CD14-positive monocyte (primary cell): ENCODE data around the gene WDR4. TPM values are rescaled to one million over a fixed set of nuclear protein-coding genes. Genes with fewer than 3 reads are reported as not detected.
"Not testable (repeated sequence)": the region's sequence is repeated elsewhere in the genome, so short reads cannot be mapped to it uniquely, and the experiment has no call there.

Experiments used
- DNase-seq, 3 donors: peaks; one replicate each; pipeline ENCODE4 v3.0.0-alpha.2; 2011 to 2022
- H2AFZ ChIP-seq: 2 replicates; pipeline ENCODE4 v1.6.0; 2012; ENCODE audit warnings: mild to moderate bottlenecking, low read depth, low read length, inconsistent platforms; ENCODE audit not compliant: insufficient read depth, poor library complexity, severe bottlenecking
- H3K27ac ChIP-seq, 2 donors: 1 replicate in 1 of 2; 2 replicates in 1 of 2; pipeline ENCODE4 v1.5.1; 2012 to 2013; ENCODE audit warnings: low read length in 2 of 2, control low read depth in 1 of 2, inconsistent platforms in 1 of 2, low read depth in 1 of 2, mild to moderate bottlenecking in 1 of 2
- H3K27me3 ChIP-seq, 2 donors: one replicate each; pipeline versions ENCODE4 v1.6.0 to v1.6.1; 2011 to 2013; ENCODE audit warnings: low read length in 2 of 2; ENCODE audit not compliant: control insufficient read depth in 2 of 2, insufficient read depth in 2 of 2
- H3K36me3 ChIP-seq, 2 donors: replicated peaks in 1 of 2; 1 replicate in 1 of 2; 2 replicates in 1 of 2; pipeline versions ENCODE4 v1.5.1 to v1.6.1; 2012 to 2013; ENCODE audit warnings: low read length in 2 of 2, control low read depth in 1 of 2, inconsistent platforms in 1 of 2, mild to moderate bottlenecking in 1 of 2; ENCODE audit not compliant: insufficient read depth in 2 of 2, control insufficient read depth in 1 of 2
- H3K4me1 ChIP-seq, 2 donors: 1 replicate in 1 of 2; 2 replicates in 1 of 2; pipeline versions ENCODE4 v1.5.1 to v1.6.1; 2012 to 2013; ENCODE audit warnings: low read length in 2 of 2, control low read depth in 1 of 2, inconsistent platforms in 1 of 2, mild to moderate bottlenecking in 1 of 2, moderate library complexity in 1 of 2; ENCODE audit not compliant: insufficient read depth in 2 of 2, control insufficient read depth in 1 of 2
- H3K4me2 ChIP-seq: replicated peaks from 2 replicates; pipeline ENCODE3; 2012; ENCODE audit warnings: low read length, moderate library complexity, mild to moderate bottlenecking; ENCODE audit not compliant: poor library complexity, severe bottlenecking; ENCODE audit errors: extremely low read depth
- H3K4me3 ChIP-seq, 3 experiments: fragments of 200-600 bp in 1 of 3; sonication (generic) in 1 of 3; replicated peaks in 1 of 3; 1 replicate in 2 of 3; 2 replicates in 1 of 3; pipeline ENCODE4 v1.5.1; 2011 to 2013; ENCODE audit warnings: low read length in 3 of 3, mild to moderate bottlenecking in 3 of 3, control low read depth in 2 of 3, low read depth in 2 of 3, inconsistent platforms in 1 of 3, moderate library complexity in 1 of 3
- H3K79me2 ChIP-seq: 2 replicates; pipeline ENCODE4 v1.6.0; 2012; ENCODE audit warnings: mild to moderate bottlenecking, control low read depth, inconsistent platforms, low read length, moderate library complexity; ENCODE audit not compliant: insufficient read depth
- H3K9ac ChIP-seq: 2 replicates; pipeline ENCODE4 v1.6.0; 2017; ENCODE audit warnings: low read length, mild to moderate bottlenecking; ENCODE audit not compliant: insufficient read depth, poor library complexity, severe bottlenecking
- H3K9me3 ChIP-seq, 2 donors: replicated peaks in 1 of 2; 1 replicate in 1 of 2; 2 replicates in 1 of 2; pipeline versions ENCODE4 v1.5.1 to v1.6.1; 2012 to 2013; ENCODE audit warnings: low read length in 2 of 2, control low read depth in 1 of 2; ENCODE audit not compliant: control insufficient read depth in 1 of 2, insufficient read depth in 1 of 2
- H4K20me1 ChIP-seq: 2 replicates; pipeline ENCODE4 v1.6.0; 2012; ENCODE audit warnings: mild to moderate bottlenecking, low read length, control low read depth, moderate library complexity; ENCODE audit not compliant: insufficient read depth
- H3K27ac Mint-ChIP-seq, 7 donors: one replicate each; pipeline ENCODE4 v1.8.0; 2020; ENCODE audit warnings: mild to moderate bottlenecking in 7 of 7, mixed read lengths in 7 of 7, moderate library complexity in 6 of 7, inconsistent platforms in 2 of 7
- H3K27me3 Mint-ChIP-seq, 3 donors: one replicate each; pipeline ENCODE4 v1.8.0; 2021 to 2022; ENCODE audit warnings: low read depth in 3 of 3, mild to moderate bottlenecking in 3 of 3, mixed read lengths in 3 of 3, moderate library complexity in 3 of 3, inconsistent platforms in 1 of 3
- H3K36me3 Mint-ChIP-seq, 2 donors: one replicate each; pipeline ENCODE4 v1.8.0; 2020; ENCODE audit warnings: mixed read lengths in 2 of 2, inconsistent platforms in 1 of 2, mild to moderate bottlenecking in 1 of 2
- H3K4me1 Mint-ChIP-seq: one replicate; pipeline ENCODE4 v1.8.0; 2020; ENCODE audit warnings: mild to moderate bottlenecking, mixed read lengths
- H3K4me3 Mint-ChIP-seq, 2 donors: one replicate each; pipeline ENCODE4 v1.8.0; 2020; ENCODE audit warnings: mild to moderate bottlenecking in 2 of 2, mixed read lengths in 2 of 2, moderate library complexity in 1 of 2
- H3K9me3 Mint-ChIP-seq, 7 donors: one replicate each; pipeline ENCODE4 v1.8.0; 2020 to 2022; ENCODE audit warnings: mixed read lengths in 7 of 7, mild to moderate bottlenecking in 6 of 7, moderate library complexity in 6 of 7, inconsistent platforms in 2 of 7
- CTCF ChIP-seq: fragments of 200-600 bp; IDR thresholded peaks from one replicate; pipeline ENCODE4 v1.8.0; 2022; ENCODE audit warnings: antibody characterized with exemption, mild to moderate bottlenecking
- WGBS: methylation state at CpG from one replicate; pipeline ENCODE4 v1.1.5; 2013; ENCODE audit warnings: missing lambda C conversion rate; ENCODE audit not compliant: insufficient coverage; 5-methylcytosine and 5-hydroxymethylcytosine counted together
- intact Hi-C, 2 donors: fragments of 100-400 bp; cut with micrococcal nuclease; formaldehyde crosslinking; loops; one replicate each; pipeline versions ENCODE4 v1.15.0 to v1.15.1; 2023
- polyA plus RNA-seq, 3 donors: library from polyadenylated mRNA; depleted of rRNA in 1 of 3; unstranded in 2 of 3; stranded (reverse) in 1 of 3; fragments of 300-500 nt in 2 of 3; fragments of >200 nt in 1 of 3; fragmentation: Illumina TruSeq in 2 of 3; gene quantifications; 1 replicate in 2 of 3; 2 replicates in 1 of 3; pipeline ENCODE4 v1.2.3, GENCODE V29; 2012 to 2021

The WDR4 gene
- polyA plus RNA-seq, 3 donors: 2.9 to 7.0 (median 3.6) TPM

- no peak for TF ChIP-seq CTCF
- H3K9ac ChIP-seq: no peak overlapping the region
- H3K4me2 ChIP-seq: no peak overlapping the region
- no peaks in the 10 kb centered on the region for H3K36me3 ChIP-seq
- no peaks in the 10 kb centered on the region for H3K27me3 ChIP-seq
- Mint-ChIP-seq H3K9me3 (peaks cover 0 to 1% (median under 1%) of the 10 kb centered on the region in 7 donors), H3K27ac (no peak overlapping the region), H3K36me3 (no peaks in the 10 kb centered on the region), H3K4me3 (no peak overlapping the region), H3K27me3 (peaks cover 2 to 7% (median 7%) of the 10 kb centered on the region in 3 donors), H3K4me1 (peaks cover 26% of the 10 kb centered on the region)
- no peaks in the 10 kb centered on the region for H3K79me2 ChIP-seq
- intact Hi-C loops: loop anchor here in 1 of 2 donors (10.0 kb wide), 1 partner anchor 56 kb away; no protein-coding TSS in a partner anchor
- no peak overlapping the region for H3K4me3 ChIP-seq
- H2AFZ ChIP-seq: no peak overlapping the region
- H4K20me1 ChIP-seq: no peaks in the 10 kb centered on the region
- no peak for DNase-seq
- H3K27ac ChIP-seq: no peak overlapping the region
- peaks cover 13 to 17% of the 10 kb centered on the region in 2 donors for H3K4me1 ChIP-seq
- peaks cover 0 to under 1% of the 10 kb centered on the region in 2 donors for H3K9me3 ChIP-seq
- WGBS: 100% methylated on average over 1 of the region's 7 CpGs
These were observed 70.2 kb downstream of the WDR4 start for GRCh38 chr21:42809171-42809570.

DNA sequence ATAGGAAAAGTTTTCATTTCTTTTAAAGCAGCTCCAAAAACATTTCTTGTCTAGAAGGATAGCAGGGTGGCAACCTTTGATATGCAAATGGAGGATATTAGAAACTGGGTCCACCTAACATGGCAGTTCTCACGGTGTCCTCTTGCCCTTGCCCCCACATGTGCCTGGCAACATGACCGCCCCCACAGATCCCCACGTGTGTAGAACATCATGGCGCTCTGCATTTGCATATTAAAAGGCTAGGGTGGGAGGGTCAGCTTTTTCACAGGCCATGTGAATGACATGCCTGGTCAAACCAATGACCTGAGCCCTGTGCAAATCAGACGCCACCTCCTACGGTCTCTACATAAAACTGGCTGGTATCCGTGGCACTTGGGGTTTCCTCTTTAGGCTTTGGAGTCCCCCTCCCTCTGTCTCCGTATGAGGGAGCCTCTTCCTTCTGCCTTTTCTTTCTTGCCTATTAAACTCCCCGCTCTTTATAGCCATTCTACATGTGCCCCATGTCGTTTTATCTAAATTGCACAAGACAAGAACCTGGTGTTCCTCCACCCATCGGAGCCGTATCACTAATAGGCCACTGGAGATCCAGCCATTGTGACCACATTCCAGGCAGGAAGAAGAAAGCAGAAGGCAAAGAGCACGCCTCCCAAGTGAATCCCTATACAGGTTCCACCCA, 71.3 kb downstream of the WDR4 start:
- no peak for TF ChIP-seq CTCF
- no peaks in the 10 kb centered on the region for H3K79me2 ChIP-seq
- H3K36me3 ChIP-seq: no peaks in the 10 kb centered on the region
- no peaks in the 10 kb centered on the region for H3K27me3 ChIP-seq
- Mint-ChIP-seq H3K4me3 (no peak overlapping the region), H3K27ac (no peak overlapping the region), H3K4me1 (peaks cover 26% of the 10 kb centered on the region), H3K27me3 (peaks cover 2 to 7% (median 7%) of the 10 kb centered on the region in 3 donors), H3K36me3 (no peaks in the 10 kb centered on the region), H3K9me3 (no peaks in the 10 kb centered on the region)
- H3K27ac ChIP-seq: no peak overlapping the region
- H3K9ac ChIP-seq: no peak overlapping the region
- no peak overlapping the region for H3K4me2 ChIP-seq
- intact Hi-C loops: loop anchor here in 1 of 2 donors (10.0 kb wide), 1 partner anchor 57 kb away; no protein-coding TSS in a partner anchor
- peak overlapping the region; percentile 9 for H2AFZ ChIP-seq
- H3K4me3 ChIP-seq: no peak overlapping the region
- H3K9me3 ChIP-seq: no peaks in the 10 kb centered on the region
- WGBS: 20% methylated on average over 10 of the region's 13 CpGs
- H3K4me1 ChIP-seq: peaks cover 13 to 17% of the 10 kb centered on the region in 2 donors
- H4K20me1 ChIP-seq: no peaks in the 10 kb centered on the region
- no peak for DNase-seq

- H3K27ac Mint-ChIP-seq, H3K9me3 ChIP-seq, H3K4me3 ChIP-seq, H3K36me3 ChIP-seq, H3K4me3 Mint-ChIP-seq, H3K27ac ChIP-seq, H3K4me2 ChIP-seq, H3K27me3 Mint-ChIP-seq, H3K27me3 ChIP-seq, H3K36me3 Mint-ChIP-seq, H3K9me3 Mint-ChIP-seq, H3K9ac ChIP-seq, H2AFZ ChIP-seq, H3K79me2 ChIP-seq, H4K20me1 ChIP-seq, DNase-seq: not testable (repeated sequence)
- peaks cover 24% of the 10 kb centered on the region for H3K4me1 Mint-ChIP-seq
- WGBS: 100% methylated on average over 1 of the region's 16 CpGs
- intact Hi-C loops: loop anchor here in 1 of 2 donors (10.0 kb wide), 1 partner anchor 57 kb away; no protein-coding TSS in a partner anchor
- peaks cover 13 to 17% of the 10 kb centered on the region in 2 donors for H3K4me1 ChIP-seq
These were observed 71.9 kb downstream of the WDR4 start for GRCh38 chr21:42807293-42807895.
